HG02870 (cell line): Measurements from ENCODE around the gene ZNHIT2.

Source experiments
- ATAC-seq: cut with Tn5 transposase; IDR thresholded peaks from one replicate; pipeline ENCODE4 v1.9.1; 2021; ENCODE audit warnings: mild to moderate bottlenecking, moderate library complexity; ENCODE audit not compliant: unreplicated experiment

Gene ZNHIT2

DNA sequence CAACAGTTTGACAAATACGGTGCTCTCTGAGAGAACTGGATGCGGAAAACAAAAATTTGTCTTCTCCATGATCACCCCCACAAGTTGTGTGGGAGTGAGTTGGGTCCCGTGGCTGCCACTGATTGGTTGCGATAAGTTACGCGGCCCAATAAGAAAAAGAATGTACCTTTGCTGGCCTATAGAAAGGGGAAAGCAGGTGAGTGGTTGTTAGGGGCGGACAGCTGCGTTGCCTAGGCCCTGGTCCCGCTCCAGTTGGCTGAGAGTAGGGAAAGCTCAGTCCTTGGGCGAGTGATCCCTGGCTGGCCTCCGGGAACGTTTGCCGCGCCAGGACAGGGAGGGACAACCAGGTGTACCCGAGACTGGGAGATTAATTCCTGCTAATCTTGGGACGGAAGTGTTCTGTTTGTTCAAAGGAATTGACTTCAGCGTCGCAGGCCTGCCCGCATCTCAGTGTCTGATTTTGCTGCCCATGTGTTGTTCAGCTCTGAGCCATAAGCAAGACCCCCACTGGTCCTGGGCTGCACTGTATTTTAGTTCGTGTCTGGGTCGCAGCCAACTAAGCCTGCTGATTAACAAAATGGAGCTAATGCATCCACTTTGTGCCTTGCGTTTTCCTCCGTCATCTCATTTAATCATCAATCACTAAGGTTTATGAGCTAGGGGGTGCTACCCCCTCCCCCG, 17.6 kb upstream of the ZNHIT2 start:
- peak; percentile 56 for ATAC-seq

DNA sequence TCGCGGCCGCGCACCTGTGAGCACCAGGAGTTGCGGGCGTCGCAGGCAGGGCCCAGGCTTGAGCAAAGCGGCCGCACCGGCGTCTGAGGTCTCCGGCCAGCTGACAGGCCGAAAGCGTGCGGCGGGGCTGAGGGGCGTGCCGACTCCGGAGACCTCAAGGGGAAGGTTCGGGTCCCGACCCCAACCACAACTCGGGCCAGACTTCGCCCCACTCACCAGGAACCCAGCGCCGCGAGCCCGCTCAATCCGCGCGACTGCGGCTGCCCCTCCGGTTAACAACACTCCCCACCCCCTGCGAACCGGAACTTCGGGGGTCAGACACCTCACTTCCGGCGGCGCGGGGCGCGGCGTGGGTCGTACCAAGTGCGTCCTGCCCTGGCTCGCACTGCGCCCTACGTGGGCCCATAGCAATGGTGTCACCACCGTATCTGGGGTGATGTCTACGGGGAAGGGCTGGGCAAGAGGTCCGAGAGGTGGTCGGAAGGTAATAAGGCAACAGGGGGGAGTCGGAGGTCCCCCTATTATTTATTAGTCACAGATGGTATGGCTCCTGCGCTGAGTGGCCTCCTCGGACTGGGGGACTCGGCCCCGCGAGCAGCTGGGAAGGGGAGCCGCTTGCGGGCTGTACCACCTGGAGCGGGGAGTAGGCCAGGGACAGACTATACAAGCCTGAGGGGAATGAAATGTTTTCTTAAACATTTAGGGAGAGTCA, 16.9 kb upstream of the ZNHIT2 start, which contains the start of gene SYVN1:
TSS of gene SYVN1 (minus strand) at position 280 of the 712 bp plus-strand sequence. CDS start 918 bp downstream, outside the sequence.
- ATAC-seq: peak; percentile 51

DNA sequence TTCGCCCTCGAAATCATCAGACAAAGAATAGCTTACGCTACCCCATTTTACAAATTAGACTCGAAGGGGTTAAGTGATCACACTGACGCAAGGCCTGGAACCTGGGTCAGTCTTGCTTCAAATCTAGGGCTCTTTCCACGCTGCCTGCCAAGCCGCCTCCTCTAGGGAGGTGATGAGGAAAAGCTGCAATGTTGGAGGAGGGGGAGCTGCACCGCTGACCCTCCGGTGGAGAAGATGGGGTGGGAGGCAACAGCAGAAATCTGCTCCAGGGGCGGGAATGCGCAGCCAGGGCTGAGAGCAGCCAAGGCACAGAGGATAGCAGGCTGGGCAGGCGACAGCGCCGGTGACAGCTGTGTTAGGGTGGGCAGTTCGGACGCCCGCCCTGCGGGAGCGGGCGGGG, 16.2 kb upstream of the ZNHIT2 start:
- no peak for ATAC-seq

DNA sequence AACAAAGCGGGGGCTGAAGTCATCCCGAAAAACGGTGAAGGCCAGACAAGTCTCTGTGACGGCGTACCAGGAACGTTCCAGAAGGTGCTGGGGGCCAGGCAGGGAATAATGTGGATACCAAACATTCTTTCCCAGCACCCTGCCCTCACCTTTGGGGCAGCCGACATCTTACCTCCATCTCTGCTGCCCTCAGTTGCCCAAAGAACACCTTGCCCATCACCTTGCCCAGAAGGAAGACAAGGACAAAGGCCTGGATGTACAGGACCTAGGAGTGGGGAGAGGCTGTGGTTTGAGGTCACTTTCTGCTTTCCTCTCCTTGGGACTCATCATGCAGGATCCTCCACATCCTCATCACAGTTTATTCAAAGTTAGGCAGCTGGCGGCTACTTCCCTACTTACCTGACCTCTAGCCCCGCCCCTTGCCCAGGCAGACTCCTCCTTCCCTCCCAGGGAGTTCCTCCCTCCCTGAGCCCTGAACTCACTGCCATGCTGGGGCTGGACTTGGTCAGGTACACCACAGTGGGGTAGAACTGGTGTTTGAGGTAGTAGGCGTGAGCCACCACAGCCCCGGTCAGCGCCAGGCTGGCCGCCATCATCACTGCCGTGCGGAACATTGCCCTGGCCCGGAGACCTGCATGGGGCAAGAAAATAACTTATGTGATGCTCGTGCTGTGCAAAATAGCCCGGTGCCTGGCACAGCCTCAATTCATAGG, 15.6 kb upstream of the ZNHIT2 start:
- no peak for ATAC-seq

DNA sequence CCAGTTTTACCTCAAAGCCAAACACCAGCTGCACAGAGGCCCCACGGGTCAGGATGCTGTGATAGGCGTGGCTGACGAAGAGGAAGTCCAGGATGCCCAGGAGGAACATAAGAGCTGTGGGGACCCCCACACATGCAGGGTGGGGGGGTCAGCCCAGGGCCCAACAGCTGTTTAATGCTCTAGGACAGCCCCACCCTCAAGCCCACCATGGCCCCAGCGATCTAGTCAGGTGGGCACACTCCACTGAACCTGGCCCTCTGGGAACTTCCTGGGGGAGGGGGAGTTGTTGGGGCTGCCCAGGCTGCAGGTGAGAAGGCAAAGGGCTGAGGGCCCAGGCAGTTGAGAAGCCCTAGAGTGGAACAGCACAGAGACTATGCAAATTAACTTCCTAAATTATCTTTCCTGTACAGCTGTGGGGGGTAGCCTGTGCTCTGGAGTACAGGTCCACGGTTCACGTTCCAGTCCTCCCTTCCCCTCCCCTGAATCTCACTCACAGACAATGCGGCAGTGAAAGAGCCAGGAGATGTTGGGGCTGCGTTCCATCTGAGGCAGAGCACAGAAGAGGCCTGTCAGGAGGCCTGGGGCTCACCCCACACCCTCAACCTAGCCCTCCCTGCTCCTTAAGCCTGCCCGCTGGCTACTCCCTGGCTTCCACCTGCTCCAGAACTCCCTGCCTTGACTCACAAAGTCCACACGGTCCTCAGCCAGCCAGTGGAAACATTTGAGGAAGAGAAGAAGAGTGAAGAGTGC, 14.9 kb upstream of the ZNHIT2 start:
- no peak for ATAC-seq

DNA sequence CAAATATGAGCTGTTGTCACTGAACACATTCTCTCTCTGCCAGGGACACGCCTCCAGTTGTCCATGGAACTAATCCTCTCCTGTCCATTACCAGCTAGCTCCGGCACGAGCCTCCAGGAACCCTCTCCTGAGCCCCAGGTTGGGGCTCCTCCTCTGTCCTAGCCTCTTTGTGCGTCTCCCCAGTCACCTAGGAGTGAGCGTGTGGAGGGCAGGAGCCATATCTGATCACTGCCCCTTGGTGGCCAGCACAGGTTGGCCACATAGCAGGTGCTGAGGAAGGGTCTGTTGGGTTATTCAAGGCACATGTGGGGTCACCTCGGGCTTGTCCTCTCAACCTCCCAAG, 14.4 kb upstream of the ZNHIT2 start:
- no peak for ATAC-seq

DNA sequence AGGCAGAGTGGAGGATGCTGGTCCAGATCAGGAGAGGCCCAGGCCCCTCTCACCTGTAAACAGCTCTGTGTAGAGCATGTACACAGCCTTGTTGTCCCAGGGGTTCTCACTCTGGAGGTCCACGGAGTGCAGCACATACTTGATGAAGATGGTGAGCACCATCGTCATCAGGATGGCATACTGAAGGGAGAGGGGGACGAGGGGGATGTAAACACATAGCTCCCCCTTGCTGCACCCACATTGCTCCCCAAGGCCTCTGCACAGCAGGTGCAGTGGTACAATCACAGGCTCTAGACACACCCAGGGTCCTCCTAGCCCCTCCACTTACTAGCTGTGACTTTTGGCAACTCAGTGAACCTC, 13.9 kb upstream of the ZNHIT2 start:
- no peak for ATAC-seq

DNA sequence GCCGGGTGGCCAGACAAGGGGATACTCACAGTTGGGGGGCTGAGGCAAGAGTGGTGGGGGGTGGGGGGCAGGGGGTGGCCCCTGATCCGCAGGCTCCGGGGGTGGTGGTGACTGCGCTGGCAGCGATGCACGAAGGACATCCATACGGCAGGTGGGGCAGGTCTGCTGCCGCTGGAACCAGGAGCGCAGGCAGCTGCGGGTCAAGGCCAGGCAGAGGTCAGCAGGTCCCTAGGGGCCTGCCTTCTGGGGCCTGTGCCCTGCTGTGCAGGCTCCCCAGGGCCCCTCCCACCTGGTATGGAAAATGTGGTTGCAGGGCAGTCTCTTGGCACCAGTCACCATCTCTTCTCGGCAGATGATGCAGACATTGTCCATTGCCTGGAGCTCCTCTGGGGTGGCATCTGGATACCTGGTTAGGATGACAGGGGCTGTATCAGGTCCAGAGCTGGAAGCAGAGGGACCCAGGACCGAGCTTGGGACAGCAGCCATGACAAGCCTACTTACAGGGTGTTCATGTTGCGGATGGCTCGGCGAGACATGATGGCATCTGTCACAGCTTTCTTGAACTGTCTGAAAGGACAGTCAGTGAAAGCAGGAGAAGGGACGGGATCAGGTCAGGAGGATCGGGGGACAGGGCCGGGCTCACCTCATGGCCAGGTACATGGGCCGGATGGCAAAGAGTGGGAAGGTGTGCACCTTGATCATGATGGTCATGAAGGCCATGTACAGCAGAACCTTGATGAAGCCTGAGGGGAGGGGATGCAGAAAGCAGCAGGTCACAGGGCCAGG, 13.3 kb upstream of the ZNHIT2 start:
- ATAC-seq: no peak

DNA sequence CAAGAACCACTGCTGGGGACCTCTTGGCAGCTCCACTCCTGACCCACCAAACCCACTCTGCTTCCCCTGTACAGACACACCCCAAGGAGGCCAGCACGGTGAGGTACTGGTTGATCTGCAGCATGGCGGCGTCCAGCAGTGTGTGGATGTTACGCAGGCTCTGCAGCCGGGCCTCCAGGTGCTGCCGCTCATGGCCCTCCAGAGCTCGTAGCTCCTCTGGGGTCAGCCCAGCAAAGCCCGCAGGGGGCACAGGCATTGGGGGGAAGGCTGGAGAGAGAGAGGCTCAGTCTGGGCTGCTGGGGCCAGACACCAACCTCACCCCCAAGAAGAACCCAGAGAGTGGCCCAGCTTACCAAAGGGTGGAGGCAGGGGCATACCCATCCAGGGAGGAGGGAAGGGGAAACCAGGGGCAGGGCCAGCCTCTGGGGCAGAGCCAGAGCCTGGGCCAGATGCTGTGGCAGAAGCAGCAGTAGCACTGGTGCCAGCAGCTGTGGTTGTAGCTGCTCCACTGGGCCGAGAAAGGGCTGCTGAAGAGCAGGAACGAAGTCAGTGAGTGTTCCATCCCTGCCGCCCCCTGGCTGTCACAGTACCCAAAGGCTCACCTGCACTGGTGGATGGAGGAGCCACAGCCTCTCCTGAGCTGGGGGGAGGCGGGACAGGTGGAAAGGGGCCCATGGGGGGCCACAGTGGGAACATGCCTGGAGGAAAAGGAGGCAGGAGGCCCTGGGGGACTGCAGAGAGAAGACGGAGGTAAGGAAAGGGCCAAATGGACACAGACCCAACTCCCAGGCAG, 12.3 kb upstream of the ZNHIT2 start:
- no peak for ATAC-seq

DNA sequence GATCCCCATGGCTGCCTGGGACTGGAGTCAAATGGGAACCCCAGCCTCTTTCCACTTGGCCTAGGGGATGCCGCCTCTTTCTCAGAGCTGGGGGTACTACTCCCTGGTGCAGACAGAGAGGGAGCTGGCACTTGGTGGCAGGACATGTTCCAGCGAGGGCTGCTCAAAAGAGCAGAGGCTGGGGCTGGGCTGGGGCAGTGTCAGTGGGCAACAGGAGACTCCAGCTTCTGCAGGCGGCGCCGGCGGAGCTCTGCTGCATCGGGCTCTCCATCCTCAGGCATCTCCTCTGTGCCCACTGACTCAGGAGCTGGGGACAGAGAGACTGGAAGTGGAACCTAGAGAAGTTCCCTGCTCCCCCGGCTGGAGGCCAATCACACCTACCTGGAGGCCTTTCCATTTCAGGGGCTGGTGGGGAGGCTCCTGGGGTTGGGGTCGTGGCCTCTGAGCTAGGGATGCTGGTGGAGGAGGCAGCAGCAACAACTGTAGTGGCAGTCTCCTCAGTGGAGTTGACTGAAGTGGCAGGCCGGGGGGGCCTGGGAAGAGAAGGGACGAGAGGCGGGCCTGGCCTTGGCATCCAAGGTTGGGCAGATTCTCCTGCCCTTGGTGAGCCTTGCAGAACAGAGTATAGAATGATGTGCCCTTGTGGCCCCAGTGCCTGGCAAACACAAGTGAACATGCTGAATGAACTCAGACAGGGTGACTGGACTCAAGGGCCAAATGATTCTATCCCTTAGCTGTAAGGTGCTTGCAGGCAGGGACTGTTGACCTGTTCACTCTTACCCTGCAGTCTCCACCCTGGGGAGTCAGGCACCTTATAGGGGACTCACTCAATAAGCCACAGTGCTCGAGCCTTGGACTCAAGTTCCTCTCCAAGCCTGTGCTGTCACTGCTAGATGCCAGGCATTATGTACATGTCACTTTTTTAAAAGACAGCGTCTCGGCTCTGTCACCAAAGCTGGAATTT, 11.0 kb upstream of the ZNHIT2 start:
- ATAC-seq: no peak

DNA sequence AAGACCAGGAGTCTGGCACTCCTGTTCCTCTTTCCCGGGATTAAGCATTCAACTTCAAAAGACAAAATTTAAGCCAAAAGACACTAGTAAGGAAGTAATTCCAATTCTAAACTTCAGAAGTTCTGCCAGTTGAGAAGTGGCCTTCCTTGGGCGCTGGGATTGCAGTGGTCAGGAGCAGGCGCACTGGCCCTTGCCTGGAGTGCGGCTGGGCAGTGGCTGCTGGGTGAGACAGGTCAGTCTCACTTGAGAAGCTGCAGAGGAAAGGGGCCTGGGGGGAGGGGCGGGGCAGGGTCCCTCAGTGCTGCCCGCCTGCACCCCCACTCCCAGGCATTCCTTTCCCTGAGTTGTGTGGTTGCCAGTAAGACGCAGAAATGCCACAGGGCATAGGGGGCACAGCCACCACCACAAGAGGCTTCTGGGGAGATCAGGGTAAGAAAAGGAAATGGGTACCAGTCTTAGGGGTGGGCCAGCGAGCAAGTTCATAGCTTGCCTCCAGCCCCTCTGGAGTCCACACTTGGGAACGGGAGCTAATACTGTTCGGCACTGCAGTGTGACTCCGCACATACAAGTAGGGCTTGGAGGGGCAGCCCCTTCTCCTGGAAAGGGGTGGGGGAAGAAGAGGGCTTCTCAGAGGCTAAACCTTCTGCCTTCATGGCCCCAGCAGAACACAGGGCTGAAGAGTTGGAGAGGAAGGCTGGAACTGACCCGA, 10.1 kb upstream of the ZNHIT2 start:
- no peak for ATAC-seq

DNA sequence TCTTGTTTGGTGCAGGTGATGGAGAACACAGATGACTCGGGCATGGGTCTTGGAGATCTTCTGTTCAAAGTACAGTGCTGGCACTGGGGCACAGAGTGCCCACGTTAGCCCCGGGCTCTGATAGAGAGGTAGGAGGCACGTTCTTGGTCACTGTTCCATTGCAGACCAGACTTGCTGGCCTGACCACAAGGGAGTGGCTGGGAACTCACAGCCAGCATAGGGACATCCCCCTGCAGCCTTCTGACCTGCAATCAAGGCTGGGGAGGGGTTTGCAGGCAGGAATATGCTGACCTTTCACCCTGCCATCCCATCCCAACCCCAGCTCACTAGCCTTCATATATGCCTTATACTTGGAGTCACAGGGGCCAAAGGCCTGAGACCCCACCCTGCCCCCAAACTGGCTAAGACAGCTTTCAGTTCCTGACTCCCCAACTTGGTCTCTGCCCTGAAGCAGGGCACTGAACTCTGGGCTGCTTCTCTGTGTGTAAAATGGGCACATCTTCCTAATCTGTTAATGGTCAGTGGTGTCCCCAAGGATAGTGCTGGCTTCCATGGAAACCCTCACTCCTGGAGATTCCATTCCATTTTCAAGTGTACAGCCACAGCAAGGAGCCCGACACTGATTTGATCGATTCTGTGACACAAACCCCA, 9.2 kb upstream of the ZNHIT2 start:
- ATAC-seq: no peak

DNA sequence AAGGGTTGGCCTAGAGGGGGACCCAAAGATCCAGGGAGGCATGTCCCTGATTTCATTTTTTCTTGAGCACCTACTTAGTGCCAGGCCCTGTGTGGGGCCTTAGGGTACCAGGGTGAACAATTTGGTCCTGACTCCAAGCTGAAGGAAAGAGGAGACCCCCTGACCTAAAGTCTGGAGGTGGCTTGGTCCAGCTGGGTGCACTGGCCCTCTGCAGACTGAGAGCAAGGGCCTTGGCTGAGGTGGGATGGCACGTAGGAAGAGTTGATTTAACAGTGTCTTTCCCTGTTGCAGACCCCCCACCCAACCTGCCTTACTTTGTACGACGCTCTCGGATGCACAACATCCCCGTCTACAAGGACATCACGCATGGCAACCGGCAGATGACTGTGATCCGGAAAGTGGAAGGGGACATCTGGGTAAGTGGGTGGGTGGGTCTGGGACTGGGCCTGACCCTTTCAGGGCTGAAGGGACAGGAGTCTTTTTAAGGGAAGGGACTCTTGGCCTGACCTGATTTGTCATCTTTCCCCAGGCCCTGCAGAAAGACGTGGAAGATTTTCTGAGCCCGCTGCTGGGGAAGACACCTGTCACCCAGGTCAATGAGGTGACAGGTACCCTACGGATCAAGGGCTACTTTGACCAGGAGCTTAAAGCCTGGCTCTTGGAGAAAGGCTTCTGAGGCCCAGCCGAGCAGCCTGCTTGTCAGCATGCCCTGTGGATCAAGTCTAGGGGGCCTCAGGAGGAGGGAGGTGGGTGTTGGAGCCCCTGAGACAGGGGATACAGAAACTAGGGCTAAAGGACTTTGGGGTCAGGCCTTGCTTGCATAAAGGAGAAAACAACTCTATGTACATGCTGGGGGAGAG, 7.9 kb upstream of the ZNHIT2 start:
- no peak for ATAC-seq

DNA sequence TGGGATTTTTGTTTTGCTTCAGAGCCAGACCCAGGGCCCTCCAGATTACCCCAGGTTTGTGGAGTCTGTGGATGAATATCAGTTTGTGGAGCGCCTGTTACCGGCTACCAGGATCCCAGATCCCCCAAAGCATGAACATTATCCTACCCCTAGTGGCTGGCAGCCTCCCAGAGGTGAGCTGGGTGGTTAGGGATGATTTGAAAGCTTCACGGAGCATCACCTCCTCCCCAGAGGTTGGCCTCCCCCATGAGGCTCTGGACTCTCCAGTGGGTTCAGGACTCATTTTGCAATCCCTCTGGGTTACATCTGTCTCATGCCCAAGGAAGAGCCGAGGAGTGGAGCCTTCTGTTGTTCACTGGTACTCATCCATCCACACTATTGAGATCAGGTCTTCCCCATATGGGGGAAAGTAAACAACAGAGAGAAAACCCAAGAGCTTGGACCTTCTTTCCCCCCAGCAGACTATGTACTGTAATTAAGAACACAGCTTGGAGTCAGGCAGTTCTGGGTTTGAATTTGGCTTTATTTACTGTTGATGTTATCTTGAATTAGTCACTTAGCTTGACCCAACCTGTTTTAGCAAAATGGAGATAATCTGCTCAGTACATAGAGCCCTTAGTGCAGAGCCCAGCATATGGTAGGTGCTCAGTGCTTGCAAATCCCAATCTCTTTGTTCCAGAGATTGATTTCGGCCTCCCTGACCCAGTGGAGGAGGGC, 7.1 kb upstream of the ZNHIT2 start:
- ATAC-seq: no peak

DNA sequence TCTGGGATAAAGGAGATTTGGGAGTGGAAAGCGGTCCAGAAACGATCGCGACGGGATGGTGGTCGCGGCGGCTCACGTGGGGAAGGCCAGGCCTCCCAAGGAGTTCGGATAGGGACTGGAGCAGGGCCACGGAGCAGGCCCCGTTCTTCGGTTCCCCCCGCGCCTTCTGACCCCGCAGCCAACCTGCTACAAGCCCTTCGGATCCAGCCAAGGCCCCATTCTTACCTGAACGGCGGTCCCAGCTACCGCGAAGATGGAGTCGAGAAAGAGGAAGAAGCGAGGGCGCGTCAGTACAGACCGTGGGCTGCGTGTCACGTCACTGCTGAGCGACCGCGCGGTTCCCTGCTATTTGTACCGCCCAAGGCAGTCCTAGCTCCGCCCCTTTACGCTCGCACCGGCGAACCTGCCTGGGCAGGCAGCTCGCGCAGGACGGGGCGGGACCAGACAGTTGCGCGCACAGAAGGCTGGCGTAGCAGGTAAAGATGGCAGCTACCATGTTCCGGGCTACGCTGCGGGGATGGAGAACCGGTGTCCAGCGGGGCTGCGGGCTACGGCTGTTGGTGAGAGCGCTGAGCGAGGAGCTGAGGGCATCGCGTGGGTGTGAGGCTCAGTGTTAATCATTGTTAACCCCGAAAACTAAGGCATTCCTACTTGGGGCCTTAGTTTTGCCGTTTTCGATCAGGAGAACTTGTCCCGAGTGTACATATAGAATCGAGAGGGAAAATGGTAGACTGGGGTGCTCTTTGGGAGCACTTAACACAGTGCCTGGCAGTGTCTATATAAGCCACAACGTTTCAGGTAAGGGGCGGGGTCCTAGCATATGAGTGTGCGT, 4.6 kb upstream of the ZNHIT2 start, which contains the start of the genes FAU and MRPL49:
TSS of gene FAU (minus strand) at position 270 of the 832 bp plus-strand sequence. CDS start 321 bp downstream, outside the sequence.
TSS of gene MRPL49 (plus strand) at position 457 of the 832 bp plus-strand sequence. CDS start at position 483, 26 bp downstream.
- ATAC-seq: peak; percentile 56
